Heart left ventricle (tissue), 16 donors: Measurements from ENCODE around the gene FUT4. TPM values are rescaled to one million over a fixed set of nuclear protein-coding genes. Genes with fewer than 3 reads are reported as not detected.
A peak's percentile ranks its signal among the peaks of the same experiment; 100 is the strongest.

Experiments used
- ATAC-seq, 4 donors: fragments of 200-7000 bp; cut with Tn5 transposase; one replicate each; pipeline ENCODE4 v1.9.1; 2020 to 2022; ENCODE audit warnings: moderate library complexity in 4 of 4, mild to moderate bottlenecking in 3 of 4, moderate number of reproducible peaks in 1 of 4
- DNase-seq, 5 donors: peaks; one replicate each; pipeline ENCODE4 v3.0.0-alpha.2; 2020
- H3K27ac ChIP-seq, 12 donors: fragments of 200-600 bp; sonication (generic) in 4 of 12; one replicate each; pipeline versions ENCODE4 v1.5.0 to v1.8.0; 2016 to 2022; ENCODE audit warnings: mild to moderate bottlenecking in 2 of 12
- H3K27me3 ChIP-seq, 9 donors: fragments of 200-600 bp; sonication (generic) in 2 of 9; one replicate each; pipeline versions ENCODE4 v1.5.1 to v1.8.0; 2016 to 2022; ENCODE audit warnings: mild to moderate bottlenecking in 3 of 9
- H3K36me3 ChIP-seq, 9 donors: fragments of 200-600 bp; sonication (generic) in 2 of 9; one replicate each; pipeline versions ENCODE4 v1.5.0 to v1.8.0; 2018 to 2022; ENCODE audit warnings: mild to moderate bottlenecking in 2 of 9
- H3K4me1 ChIP-seq, 12 donors: fragments of 200-600 bp; sonication (generic) in 4 of 12; one replicate each; pipeline versions ENCODE4 v1.5.0 to v1.8.0; 2016 to 2022; ENCODE audit warnings: mild to moderate bottlenecking in 3 of 12
- H3K4me3 ChIP-seq, 12 donors: fragments of 200-600 bp; sonication (generic) in 4 of 12; one replicate each; pipeline versions ENCODE4 v1.5.0 to v1.8.0; 2017 to 2022; ENCODE audit warnings: mild to moderate bottlenecking in 9 of 12, moderate library complexity in 4 of 12
- H3K9me3 ChIP-seq, 12 donors: fragments of 200-600 bp; sonication (generic) in 4 of 12; one replicate each; pipeline versions ENCODE4 v1.5.0 to v1.8.0; 2016 to 2022; ENCODE audit warnings: mild to moderate bottlenecking in 1 of 12
- CTCF ChIP-seq, 12 donors: fragments of 200-600 bp; sonication (generic) in 4 of 12; IDR thresholded peaks; one replicate each; pipeline versions ENCODE4 v1.5.0 to v1.8.0; 2018 to 2022; ENCODE audit warnings: antibody characterized with exemption in 12 of 12, mild to moderate bottlenecking in 5 of 12
- POLR2A ChIP-seq, 2 donors: fragments of 450-650 bp; IDR thresholded peaks; one replicate each; pipeline ENCODE4 v1.6.1; 2017; ENCODE audit warnings: antibody characterized with exemption in 2 of 2, mild to moderate bottlenecking in 2 of 2, moderate library complexity in 2 of 2
- WGBS, 4 donors: extraction: QIAGEN DNeasy Blood & Tissue Kit in 2 of 4; methylation state at CpG; one replicate each; pipeline versions ENCODE4 v1.1.5 to v1.1.7; 2013 to 2018; 5-methylcytosine and 5-hydroxymethylcytosine counted together
- intact Hi-C, 10 donors: fragments of 100-400 bp; cut with DNase I; formaldehyde crosslinking; loops; one replicate each; pipeline versions ENCODE4 v1.11.1 to v1.14.2; 2022
- long read RNA-seq, 3 donors: library from polyadenylated mRNA; unstranded; transcript quantifications; one replicate each; pipeline ENCODE4 v2.0.0, GENCODE V29; 2020 to 2021
- polyA plus RNA-seq, 2 donors: library from polyadenylated mRNA; stranded (reverse); fragments of 200-250 nt; gene quantifications; one replicate each; pipeline ENCODE4 v1.2.3, GENCODE V29; 2013
- total RNA-seq, 9 donors: library from RNA; depleted of rRNA in 2 of 9; stranded (reverse); fragments of >200 nt in 2 of 9; fragmentation: NEBNext Ultra II Directional in 3 of 9; extraction: Animal tissue kit (Norgen Biotek cat#: 25700) in 3 of 9; gene quantifications; one replicate each; pipeline versions ENCODE4 v1.1.0 to v1.2.4, GENCODE V29; 2016 to 2023
- donor health status: ischemic (EF 13 %, LVEDD 7.1; RV severe dilation, severe dysfunction).
- donor health status: healthy with polysubstance abuse.
- donor health status: DM: no; HTN: yes; CAD: no.
- donor health status: DM: no; HTN: no; CAD: no.
- donor health status: ischemic (EF 25% LVEDD 6.9; RV normal size, moderate dysfunction).
- donor health status: ischemic (EF 25% LVEDD 5.7; RV mildly dilated, moderate dysfunction).
- donor health status: healthy.
- donor health status: DM: yes; HTN: yes; CAD: no.
- donor health status: ischemic (EF 35%, LVEDD 5.7; RV mildly dilated, moderate dysfunction).
- donor health status: nonischemic (EF 11% LVEDD 7.7; RV severe dilation, severe dysfunction).
- donor health status: DM: yes; HTN: yes; CAD: no.
- donor health status: PGD.
- donor health status: ischemic (EF 29% LVEDD 5.4; RV normal size, mild dysfunction).
- donor health status: nonischemic (EF 23%, LVEDD 6.1; RV moderate dilation, normal function).

The FUT4 gene, protein sequence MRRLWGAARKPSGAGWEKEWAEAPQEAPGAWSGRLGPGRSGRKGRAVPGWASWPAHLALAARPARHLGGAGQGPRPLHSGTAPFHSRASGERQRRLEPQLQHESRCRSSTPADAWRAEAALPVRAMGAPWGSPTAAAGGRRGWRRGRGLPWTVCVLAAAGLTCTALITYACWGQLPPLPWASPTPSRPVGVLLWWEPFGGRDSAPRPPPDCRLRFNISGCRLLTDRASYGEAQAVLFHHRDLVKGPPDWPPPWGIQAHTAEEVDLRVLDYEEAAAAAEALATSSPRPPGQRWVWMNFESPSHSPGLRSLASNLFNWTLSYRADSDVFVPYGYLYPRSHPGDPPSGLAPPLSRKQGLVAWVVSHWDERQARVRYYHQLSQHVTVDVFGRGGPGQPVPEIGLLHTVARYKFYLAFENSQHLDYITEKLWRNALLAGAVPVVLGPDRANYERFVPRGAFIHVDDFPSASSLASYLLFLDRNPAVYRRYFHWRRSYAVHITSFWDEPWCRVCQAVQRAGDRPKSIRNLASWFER
- total RNA-seq, result 1 to 10 TPM; 1.0 to 4.7 (median 1.3) TPM
- 1 to 10 TPM in 1 of 2 donors, under 1 TPM in 1; 0.46 to 1.0 TPM for polyA plus RNA-seq
- long read RNA-seq, donor 1, full-length matches to known transcripts, result 1 of 1 reads
- long read RNA-seq, donor 1, partial matches to known transcripts, result 0 of 1 reads
- long read RNA-seq, donor 1, other reads (novel, unspliced or antisense), result 0 of 1 reads
- long read RNA-seq, donor 2, result 0 reads
- long read RNA-seq, donor 3, full-length matches to known transcripts, result 2 of 2 reads
- long read RNA-seq, donor 3, partial matches to known transcripts, result 0 of 2 reads
- long read RNA-seq, donor 3, other reads (novel, unspliced or antisense), result 0 of 2 reads

GRCh38 chr11:94543695-94544645 lies at the start of gene FUT4:
TSS of gene FUT4 (plus strand) at chr11:94543921. CDS start at chr11:94544134, 213 bp downstream.
- peak within 1 kb of the TSS; percentile 90 to 99 (median 96) for H3K27ac ChIP-seq
- intact Hi-C loops, result no loop called here
- H3K4me3 ChIP-seq, result peak within 1 kb of the TSS; percentile 41 to 92 (median 77)
- no peaks in the 10 kb centered on the region for H3K27me3 ChIP-seq
- TF ChIP-seq CTCF (IDR thresholded peaks at IDR 0.05) (peak in 2 of 12 donors; percentile 10 to 16), POLR2A (IDR thresholded peaks at IDR 0.05) (peak in 1 of 2 donors; percentile 43)
- no peaks in the 10 kb centered on the region for H3K9me3 ChIP-seq
- peaks cover 0 to 56% (median 28%) of the 10 kb centered on the region in 12 donors for H3K4me1 ChIP-seq
- DNase-seq, result peak; percentile 86 to 94 (median 90)
- peak; percentile 82 to 95 (median 94) for ATAC-seq
- WGBS, 4 donors, result 1 to 2% (median 1%) methylated on average over 48 to 109 of the region's 109 CpGs
- peaks cover 0 to 5% (median 0%) of the 10 kb centered on the region in 9 donors for H3K36me3 ChIP-seq

GRCh38 chr11:94494126-94494680 lies 49.5 kb upstream of the FUT4 start:
- peaks cover 0 to 47% (median 42%) of the 10 kb centered on the region in 9 donors for H3K36me3 ChIP-seq
- peak; percentile 34 to 74 (median 68) for ATAC-seq
- H3K4me3 ChIP-seq, result peak overlapping the region; percentile 40 to 98 (median 85)
- TF ChIP-seq POLR2A (IDR thresholded peaks at IDR 0.05) (no peak), CTCF (IDR thresholded peaks at IDR 0.05) (no peak)
- peak overlapping the region in 11 of 12 donors; percentile 31 to 85 (median 76) for H3K27ac ChIP-seq
- peaks cover 0 to 33% (median 18%) of the 10 kb centered on the region in 12 donors for H3K4me1 ChIP-seq
- 4 to 6% (median 5%) methylated on average over 15 to 19 of the region's 19 CpGs for WGBS, 4 donors
- no peaks in the 10 kb centered on the region for H3K27me3 ChIP-seq
- no peaks in the 10 kb centered on the region for H3K9me3 ChIP-seq
- intact Hi-C loops, result loop anchor here in 2 of 10 donors (5.0 to 10.0 kb wide), 2 partner anchors 309 to 597 kb away; no protein-coding TSS in a partner anchor
- DNase-seq, result no peak

DNA sequence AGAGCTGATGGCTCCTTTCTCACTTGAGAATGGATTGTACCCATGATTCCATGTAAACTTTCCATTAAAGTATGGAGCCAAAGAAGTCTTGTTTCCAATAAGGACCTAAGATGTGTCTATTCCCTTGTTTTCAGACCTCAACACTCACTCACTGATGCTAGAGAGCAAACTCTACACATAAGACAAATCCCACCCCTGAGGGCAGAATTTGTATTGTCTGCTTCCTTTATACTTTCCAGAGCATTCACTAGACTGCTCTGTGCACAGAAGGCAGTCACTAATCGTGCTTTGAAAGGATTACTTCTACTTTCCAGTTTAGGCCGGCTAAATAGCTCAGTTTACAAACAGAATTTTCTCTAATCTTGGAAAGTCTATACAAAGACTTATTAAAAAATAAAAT lies 43.5 kb upstream of the FUT4 start:
- intact Hi-C loops, result loop anchor here in 6 of 10 donors (5.0 to 10.0 kb wide), 5 partner anchors 325 to 1265 kb away; no protein-coding TSS in a partner anchor
- no peaks in the 10 kb centered on the region for H3K27me3 ChIP-seq

More for the DNA sequence above, 43.5 kb upstream of the FUT4 start:
- no peaks in the 10 kb centered on the region for H3K9me3 ChIP-seq
- ATAC-seq (no peak), DNase-seq (no peak)
- H3K4me3 ChIP-seq, result no peak overlapping the region
- H3K36me3 ChIP-seq, result peaks cover 0 to 70% (median 58%) of the 10 kb centered on the region in 9 donors
- H3K4me1 ChIP-seq, result peaks cover 0 to 7% (median 2%) of the 10 kb centered on the region in 12 donors
- 86 to 95% (median 92%) methylated on average over 2 of the region's 2 CpGs for WGBS, 4 donors
- TF ChIP-seq POLR2A (IDR thresholded peaks at IDR 0.05), result no peak
- no peak for TF ChIP-seq CTCF (IDR thresholded peaks at IDR 0.05)
- no peak overlapping the region for H3K27ac ChIP-seq
